ENCODE data around the gene FBXO41. TPM values are rescaled to one million over a fixed set of nuclear protein-coding genes. Genes with fewer than 3 reads are reported as not detected.
"Not testable (repeated sequence)": the region's sequence is repeated elsewhere in the genome, so short reads cannot be mapped to it uniquely, and the experiment has no call there.

Gene FBXO41
- total RNA-seq, 1 donor, result 1.3 TPM

DNA sequence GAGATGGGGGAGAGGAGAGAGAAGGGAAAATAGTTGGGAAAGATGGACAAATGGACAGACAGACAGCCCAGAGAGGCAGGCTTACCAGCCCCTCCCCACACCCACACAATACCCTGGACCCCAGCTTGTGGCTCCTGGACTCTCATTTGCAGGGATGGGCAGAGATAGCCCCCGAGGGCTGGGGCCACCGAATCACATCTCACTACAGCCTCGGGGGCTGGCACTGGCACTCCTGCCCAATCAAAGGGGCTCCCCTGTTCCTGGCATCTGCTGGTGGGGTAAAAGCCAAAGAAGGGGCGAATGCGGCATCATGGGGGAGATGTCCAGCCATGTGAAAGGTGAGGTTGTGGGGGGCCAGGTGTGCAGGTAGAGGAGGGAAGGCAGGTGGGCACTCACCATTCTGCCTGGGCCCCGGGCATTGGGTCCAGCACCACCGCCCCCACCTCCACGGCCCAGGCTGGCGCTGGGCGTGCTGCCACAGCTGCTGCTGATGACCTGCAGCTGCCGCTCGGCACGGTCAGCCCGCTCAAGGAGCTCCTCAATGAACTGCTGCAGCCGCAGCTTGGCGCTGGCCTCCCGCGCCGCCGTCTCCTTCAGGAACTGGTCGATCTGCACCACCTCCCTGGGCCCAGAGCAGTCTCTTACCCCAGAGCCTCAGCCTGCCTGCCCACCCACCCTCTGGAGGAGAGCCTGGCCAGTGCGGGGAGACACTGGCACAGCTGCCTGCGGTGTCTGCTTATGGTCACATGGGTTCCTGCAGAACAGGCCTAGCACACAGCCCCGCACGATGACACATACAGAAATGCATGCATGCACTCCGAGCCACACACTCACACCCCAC is 18.0 kb downstream of the FBXO41 start:
- peak; percentile 14 for DNase-seq (ENCODE audit: low read depth)
- TF ChIP-seq, protein P1, sequence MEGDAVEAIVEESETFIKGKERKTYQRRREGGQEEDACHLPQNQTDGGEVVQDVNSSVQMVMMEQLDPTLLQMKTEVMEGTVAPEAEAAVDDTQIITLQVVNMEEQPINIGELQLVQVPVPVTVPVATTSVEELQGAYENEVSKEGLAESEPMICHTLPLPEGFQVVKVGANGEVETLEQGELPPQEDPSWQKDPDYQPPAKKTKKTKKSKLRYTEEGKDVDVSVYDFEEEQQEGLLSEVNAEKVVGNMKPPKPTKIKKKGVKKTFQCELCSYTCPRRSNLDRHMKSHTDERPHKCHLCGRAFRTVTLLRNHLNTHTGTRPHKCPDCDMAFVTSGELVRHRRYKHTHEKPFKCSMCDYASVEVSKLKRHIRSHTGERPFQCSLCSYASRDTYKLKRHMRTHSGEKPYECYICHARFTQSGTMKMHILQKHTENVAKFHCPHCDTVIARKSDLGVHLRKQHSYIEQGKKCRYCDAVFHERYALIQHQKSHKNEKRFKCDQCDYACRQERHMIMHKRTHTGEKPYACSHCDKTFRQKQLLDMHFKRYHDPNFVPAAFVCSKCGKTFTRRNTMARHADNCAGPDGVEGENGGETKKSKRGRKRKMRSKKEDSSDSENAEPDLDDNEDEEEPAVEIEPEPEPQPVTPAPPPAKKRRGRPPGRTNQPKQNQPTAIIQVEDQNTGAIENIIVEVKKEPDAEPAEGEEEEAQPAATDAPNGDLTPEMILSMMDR (IDR thresholded peaks at IDR 0.05; ENCODE audit: insufficient read depth, low read depth, low read length), result no peak
- H3K4me3 ChIP-seq (ENCODE audit: low read depth, low read length), result no peak overlapping the region

DNA sequence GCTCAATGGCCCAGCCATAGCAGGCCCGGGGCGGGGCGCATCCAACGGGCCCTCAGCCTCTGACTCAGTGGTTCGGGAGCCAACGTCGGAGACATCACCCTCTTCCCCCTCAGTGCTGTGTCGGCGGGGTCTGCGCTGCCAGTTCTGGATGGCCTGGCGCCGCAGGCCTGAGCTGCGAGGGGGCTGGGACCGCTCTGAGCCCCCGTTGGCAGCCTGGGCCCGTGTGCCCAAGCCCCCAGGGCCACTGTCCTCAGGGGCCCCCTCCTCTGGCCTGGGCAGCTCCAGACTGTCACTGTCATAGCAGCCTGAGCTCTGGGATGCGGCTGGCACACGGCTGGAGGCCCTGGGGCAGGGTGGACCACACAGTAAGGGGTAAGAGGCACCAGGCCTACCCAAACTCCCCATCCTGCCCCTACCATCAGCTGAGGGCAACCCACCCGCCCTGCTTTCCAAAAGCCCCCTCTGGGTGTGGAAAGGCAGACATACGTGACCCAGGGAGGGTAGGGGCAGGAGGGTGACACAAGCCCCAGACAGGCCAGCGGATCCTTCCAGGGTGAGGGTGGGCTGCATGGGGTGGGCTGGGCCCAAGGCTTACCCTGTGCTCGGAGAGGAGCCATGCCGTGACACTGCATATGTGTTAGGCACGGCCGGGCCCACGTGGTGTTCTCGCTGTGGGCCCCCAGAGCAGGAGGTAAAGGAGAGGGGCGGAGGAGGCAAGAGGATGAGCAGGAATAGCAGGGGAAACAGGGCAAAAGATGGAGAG is 18.8 kb downstream of the FBXO41 start:
- no peak for DNase-seq (ENCODE audit: low read depth)
- H3K4me3 ChIP-seq (ENCODE audit: low read depth, low read length), result no peak overlapping the region
- TF ChIP-seq, protein P1 (IDR thresholded peaks at IDR 0.05; ENCODE audit: insufficient read depth, low read depth, low read length), result no peak

- no peak for DNase-seq (ENCODE audit: low read depth)
- TF ChIP-seq, protein P1 (IDR thresholded peaks at IDR 0.05; ENCODE audit: insufficient read depth, low read depth, low read length), result no peak
- H3K4me3 ChIP-seq (ENCODE audit: low read depth, low read length), result no peak overlapping the region
Observed at GRCh38 chr2:73264783-73265182, 19.5 kb downstream of the FBXO41 start.

- TF ChIP-seq, protein P1 (IDR thresholded peaks at IDR 0.05; ENCODE audit: insufficient read depth, low read depth, low read length), result no peak
- DNase-seq (ENCODE audit: low read depth), result no peak
- no peak overlapping the region for H3K4me3 ChIP-seq (ENCODE audit: low read depth, low read length)
Observed at GRCh38 chr2:73264332-73264606, 20.0 kb downstream of the FBXO41 start.

- DNase-seq (ENCODE audit: low read depth), result no peak
- no peak overlapping the region for H3K4me3 ChIP-seq (ENCODE audit: low read depth, low read length)
- TF ChIP-seq, protein P1 (IDR thresholded peaks at IDR 0.05; ENCODE audit: insufficient read depth, low read depth, low read length), result no peak
Observed at GRCh38 chr2:73263540-73264331, 20.5 kb downstream of the FBXO41 start.

DNA sequence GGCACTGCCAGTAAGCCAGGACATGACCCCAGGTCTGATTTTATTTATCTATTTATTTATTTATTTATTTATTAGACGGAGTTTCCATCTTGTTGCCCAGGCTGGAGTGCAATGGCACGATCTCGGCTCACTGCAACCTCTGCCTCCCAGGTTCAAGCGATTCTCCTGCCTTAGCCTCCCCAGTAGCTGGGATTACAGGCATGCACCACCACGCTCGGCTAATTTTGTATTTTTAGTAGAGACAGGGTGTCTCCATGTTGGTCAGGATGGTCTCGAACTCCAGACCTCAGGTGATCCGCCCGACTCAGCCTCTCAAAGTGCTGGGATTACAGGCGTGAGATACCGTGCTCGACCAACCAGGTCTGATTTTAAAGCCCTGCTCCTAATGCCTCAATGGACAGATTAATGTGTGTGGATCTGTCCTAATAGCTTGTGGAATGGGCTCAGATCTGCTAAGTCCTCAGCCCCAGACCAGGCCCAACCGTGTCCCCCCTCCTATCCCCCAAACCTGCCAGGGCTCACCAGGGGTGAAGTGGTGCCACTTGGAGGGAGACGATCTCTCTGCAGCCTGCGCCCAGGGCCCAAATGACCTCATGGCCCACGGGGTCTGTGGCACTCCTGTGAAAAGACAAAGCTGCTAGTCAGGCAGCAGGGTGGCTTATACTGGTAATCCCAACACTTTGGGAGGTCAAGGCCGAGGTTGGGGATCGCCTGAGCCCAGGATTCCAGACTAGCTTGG is 21.4 kb downstream of the FBXO41 start:
- not testable (repeated sequence) for DNase-seq (ENCODE audit: low read depth); H3K4me3 ChIP-seq (ENCODE audit: low read depth, low read length)
